NT2/D1 (cell line): ENCODE measurements around the gene ZSCAN31.
A peak's percentile ranks its signal among the peaks of the same experiment; 100 is the strongest.

ENCODE experiments used
- DNase-seq: peaks from one replicate; pipeline ENCODE4 v3.0.0-alpha.2; 2011; ENCODE audit warnings: low read depth, low spot score
- H3K27me3 ChIP-seq: 2 replicates; pipeline ENCODE4 v1.6.0; 2011; ENCODE audit warnings: mild to moderate bottlenecking; ENCODE audit not compliant: insufficient read length, insufficient read depth
- H3K36me3 ChIP-seq: 2 replicates; pipeline ENCODE4 v1.6.1; 2011; ENCODE audit warnings: mild to moderate bottlenecking, low read length, mixed read lengths; ENCODE audit not compliant: insufficient read depth, insufficient read length
- H3K4me1 ChIP-seq: 2 replicates; pipeline ENCODE4 v1.5.1; 2011; ENCODE audit not compliant: insufficient read depth, insufficient read length
- H3K4me3 ChIP-seq: 2 replicates; pipeline ENCODE4 v1.5.1; 2011; ENCODE audit warnings: low read depth; ENCODE audit not compliant: insufficient read length
- H3K9ac ChIP-seq: 2 replicates; pipeline ENCODE4 v1.6.0; 2011; ENCODE audit warnings: low read depth; ENCODE audit not compliant: insufficient read length
- H3K9me3 ChIP-seq: 2 replicates; pipeline ENCODE4 v1.5.1; 2011; ENCODE audit warnings: mild to moderate bottlenecking, low read length; ENCODE audit not compliant: insufficient read depth
- SUZ12 ChIP-seq: IDR thresholded peaks from 2 replicates; pipeline ENCODE4 v1.6.1; 2011; ENCODE audit not compliant: insufficient read length, insufficient read depth; ENCODE audit errors: extremely low read depth
- YY1 ChIP-seq: IDR thresholded peaks from 2 replicates; pipeline ENCODE4 v1.6.1; 2011; ENCODE audit not compliant: insufficient read length, insufficient read depth
- ZNF274 ChIP-seq: IDR thresholded peaks from 2 replicates; pipeline ENCODE4 v1.6.1; 2011; ENCODE audit warnings: mild to moderate bottlenecking, low read depth, low read length

Gene ZSCAN31

GRCh38 chr6:28335564-28336283 is at the start of gene ZSCAN31:
ZSCAN31 (minus strand) TSS chr6:28336148; CDS start chr6:28329683, 6,465 bp downstream.
- TF ChIP-seq SUZ12 (no peak), YY1 (no peak), ZNF274 (no peak)
- no peaks in the 10 kb centered on the region for H3K36me3 ChIP-seq
- DNase-seq, result peak; percentile 77
- peak within 1 kb of the TSS; percentile 68 for H3K9ac ChIP-seq
- H3K4me3 ChIP-seq, result peak within 1 kb of the TSS; percentile 71
- H3K9me3 ChIP-seq, result peaks cover 20% of the 10 kb centered on the region; the same call in 1 of the 2 replicates
- no peaks in the 10 kb centered on the region for H3K27me3 ChIP-seq
- no peaks in the 10 kb centered on the region for H3K4me1 ChIP-seq

- H3K27me3 ChIP-seq, result no peaks in the 10 kb centered on the region
- no peak overlapping the region for H3K4me3 ChIP-seq
- TF ChIP-seq SUZ12 (no peak), YY1 (no peak), ZNF274 (no peak)
- peaks cover 51% of the 10 kb centered on the region for H3K36me3 ChIP-seq
- no peaks in the 10 kb centered on the region for H3K4me1 ChIP-seq
- DNase-seq, result no peak
- peaks cover 12% of the 10 kb centered on the region; the same call in 1 of the 2 replicates for H3K9me3 ChIP-seq
- H3K9ac ChIP-seq, result no peak overlapping the region
These were observed 48.2 kb upstream of the ZSCAN31 start for GRCh38 chr6:28384143-28384533.

GRCh38 chr6:28383235-28384142 is 47.5 kb upstream of the ZSCAN31 start:
- Histone ChIP-seq H3K9ac (peak overlapping the region; percentile 59), H3K27me3 (no peaks in the 10 kb centered on the region), H3K4me1 (no peaks in the 10 kb centered on the region), H3K4me3 (peak overlapping the region; percentile 30), H3K36me3 (peaks cover 47% of the 10 kb centered on the region), H3K9me3 (peaks cover 18% of the 10 kb centered on the region)
- DNase-seq, result peak; percentile 72
- TF ChIP-seq SUZ12 (no peak), YY1 (no peak), ZNF274 (no peak)

GRCh38 chr6:28380381-28380780 is 44.4 kb upstream of the ZSCAN31 start:
- Histone ChIP-seq H3K9me3 (peaks cover 20% of the 10 kb centered on the region), H3K4me3 (no peak overlapping the region)

GRCh38 chr6:28378644-28379043 is 42.7 kb upstream of the ZSCAN31 start:
- Histone ChIP-seq H3K4me1 (no peaks in the 10 kb centered on the region), H3K27me3 (no peaks in the 10 kb centered on the region), H3K9ac (no peak overlapping the region), H3K4me3 (no peak overlapping the region), H3K36me3 (peaks cover 37% of the 10 kb centered on the region), H3K9me3 (peaks cover 20% of the 10 kb centered on the region)
- no peak for TF ChIP-seq ZNF274
- TF ChIP-seq SUZ12, result no peak
- TF ChIP-seq YY1, result no peak
- DNase-seq, result no peak

More at GRCh38 chr6:28380381-28380780, 44.4 kb upstream of the ZSCAN31 start:
- no peak overlapping the region for H3K9ac ChIP-seq
- no peaks in the 10 kb centered on the region for H3K4me1 ChIP-seq
- DNase-seq, result no peak
- TF ChIP-seq SUZ12 (no peak), YY1 (no peak), ZNF274 (no peak)
- no peaks in the 10 kb centered on the region for H3K27me3 ChIP-seq
- H3K36me3 ChIP-seq, result peaks cover 37% of the 10 kb centered on the region

- no peak for DNase-seq
- H3K27me3 ChIP-seq, result no peaks in the 10 kb centered on the region
- H3K4me3 ChIP-seq, result no peak overlapping the region
- TF ChIP-seq YY1, result no peak
- no peak for TF ChIP-seq ZNF274
- TF ChIP-seq SUZ12, result no peak
- H3K9ac ChIP-seq, result no peak overlapping the region
- peaks cover 20% of the 10 kb centered on the region for H3K9me3 ChIP-seq
- H3K36me3 ChIP-seq, result peaks cover 37% of the 10 kb centered on the region
- no peaks in the 10 kb centered on the region for H3K4me1 ChIP-seq
These were observed 41.9 kb upstream of the ZSCAN31 start for GRCh38 chr6:28377879-28378278.

GRCh38 chr6:28373925-28374324 is 38.0 kb upstream of the ZSCAN31 start:
- H3K9me3 ChIP-seq, result peaks cover 7% of the 10 kb centered on the region
- H3K27me3 ChIP-seq, result no peaks in the 10 kb centered on the region
- no peak for TF ChIP-seq YY1
- TF ChIP-seq SUZ12, result no peak
- TF ChIP-seq ZNF274, result no peak
- peaks cover 10% of the 10 kb centered on the region for H3K36me3 ChIP-seq
- H3K9ac ChIP-seq, result no peak overlapping the region
- no peak for DNase-seq
- H3K4me1 ChIP-seq, result no peaks in the 10 kb centered on the region
- no peak overlapping the region for H3K4me3 ChIP-seq
